ENCODE data around the gene DHRS3. TPM values are rescaled to one million over a fixed set of nuclear protein-coding genes. Genes with fewer than 3 reads are reported as not detected.

The DHRS3 gene
- total and polyA plus RNA-seq, 2 donors (not counting 1 experiment from before 2014, with no cell fraction given), result 0.37 TPM

DNA sequence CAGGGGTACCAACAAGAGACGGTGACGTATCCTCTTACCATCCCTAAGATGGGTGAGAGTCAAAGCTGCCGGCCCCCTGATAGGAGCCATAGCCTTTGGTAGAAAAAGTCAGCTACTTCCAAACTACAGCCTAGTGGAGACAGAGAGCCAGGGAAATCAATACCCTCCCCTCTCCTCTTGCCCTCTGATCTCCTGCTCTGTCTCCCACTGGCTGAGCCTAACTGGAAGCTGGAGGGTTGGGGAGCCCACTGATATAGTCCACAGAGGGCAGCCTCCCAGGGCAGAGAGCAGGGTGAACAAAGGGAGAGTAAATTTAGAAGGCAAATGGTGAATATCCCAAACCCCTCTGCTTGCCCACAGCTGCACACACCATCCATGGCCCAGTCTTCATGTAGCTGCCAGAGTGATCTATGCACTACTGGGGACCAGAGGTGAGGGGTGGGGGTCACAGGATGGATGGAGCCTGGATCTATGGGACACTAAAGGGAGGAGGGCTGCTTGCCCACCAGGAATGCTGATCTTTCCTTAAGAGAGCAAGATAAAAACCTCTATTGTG is 80.0 kb downstream of the DHRS3 start:
- Histone ChIP-seq H3K4me1 (ENCODE audit: control insufficient read depth in 2 of 2, insufficient read depth in 2 of 2, low read length in 2 of 2) (no peaks in the 10 kb centered on the region), H3K79me2 (ENCODE audit: control insufficient read depth, insufficient read depth, low read length) (no peaks in the 10 kb centered on the region), H3K9ac (ENCODE audit: low read length) (no peak overlapping the region), H3K27me3 (replicated peaks in 1 of 4; ENCODE audit: control extremely low read depth in 1 of 4, control insufficient read depth in 3 of 4, insufficient read depth in 4 of 4, low read length in 3 of 4) (peaks cover 0 to 7% (median 0%) of the 10 kb centered on the region in 4 experiments), H4K20me1 (ENCODE audit: control insufficient read depth, insufficient read depth, low read length, poor library complexity, severe bottlenecking) (no peaks in the 10 kb centered on the region), H2AFZ (ENCODE audit: insufficient read depth, low read depth, low read length, poor library complexity, severe bottlenecking) (no peak overlapping the region), H3K9me3 (ENCODE audit: control extremely low read depth in 1 of 3, control insufficient read depth in 2 of 3, insufficient read depth in 1 of 3, low read length in 2 of 3) (peaks cover 0 to 14% (median 6%) of the 10 kb centered on the region in 3 donors), H3K4me3 (ENCODE audit: control extremely low read depth in 1 of 5, extremely low read depth in 1 of 5, insufficient read depth in 1 of 5, low read depth in 2 of 5, low read length in 4 of 5) (no peak overlapping the region), H3K4me2 (replicated peaks; ENCODE audit: low read depth, low read length, poor library complexity, severe bottlenecking) (no peak overlapping the region), H3K27ac (ENCODE audit: low read length in 2 of 2) (no peak overlapping the region), H3K36me3 (replicated peaks in 1 of 2; ENCODE audit: control extremely low read depth in 1 of 2, control insufficient read depth in 1 of 2, extremely low read depth in 1 of 2, insufficient read depth in 2 of 2, low read length in 1 of 2) (no peaks in the 10 kb centered on the region)
- POLR2A ChIA-PET, result no interaction called here
- H3K27me3 Mint-ChIP-seq, result peaks cover 12% of the 10 kb centered on the region
- H3K4me3 Mint-ChIP-seq, result no peak overlapping the region
- intact Hi-C loops (cut with micrococcal nuclease), result no loop called here
- DNase-seq, result no peak
- CTCF ChIA-PET, result no interaction called here
- WGBS (ENCODE audit: insufficient coverage), result 88% methylated on average over 1 of the region's 3 CpGs
- ATAC-seq (ENCODE audit: low read depth), result no peak
- no peak overlapping the region for H3K27ac Mint-ChIP-seq
- TF ChIP-seq, protein P1, sequence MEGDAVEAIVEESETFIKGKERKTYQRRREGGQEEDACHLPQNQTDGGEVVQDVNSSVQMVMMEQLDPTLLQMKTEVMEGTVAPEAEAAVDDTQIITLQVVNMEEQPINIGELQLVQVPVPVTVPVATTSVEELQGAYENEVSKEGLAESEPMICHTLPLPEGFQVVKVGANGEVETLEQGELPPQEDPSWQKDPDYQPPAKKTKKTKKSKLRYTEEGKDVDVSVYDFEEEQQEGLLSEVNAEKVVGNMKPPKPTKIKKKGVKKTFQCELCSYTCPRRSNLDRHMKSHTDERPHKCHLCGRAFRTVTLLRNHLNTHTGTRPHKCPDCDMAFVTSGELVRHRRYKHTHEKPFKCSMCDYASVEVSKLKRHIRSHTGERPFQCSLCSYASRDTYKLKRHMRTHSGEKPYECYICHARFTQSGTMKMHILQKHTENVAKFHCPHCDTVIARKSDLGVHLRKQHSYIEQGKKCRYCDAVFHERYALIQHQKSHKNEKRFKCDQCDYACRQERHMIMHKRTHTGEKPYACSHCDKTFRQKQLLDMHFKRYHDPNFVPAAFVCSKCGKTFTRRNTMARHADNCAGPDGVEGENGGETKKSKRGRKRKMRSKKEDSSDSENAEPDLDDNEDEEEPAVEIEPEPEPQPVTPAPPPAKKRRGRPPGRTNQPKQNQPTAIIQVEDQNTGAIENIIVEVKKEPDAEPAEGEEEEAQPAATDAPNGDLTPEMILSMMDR (IDR thresholded peaks at IDR 0.05), result no peak
- TF ChIP-seq EZH2 (IDR thresholded peaks at IDR 0.05; ENCODE audit: borderline replicate concordance, insufficient read depth, low read depth, low read length, poor library complexity, severe bottlenecking), result no peak
- H3K4me1 Mint-ChIP-seq, result no peaks in the 10 kb centered on the region
- peaks cover 12% of the 10 kb centered on the region for H3K9me3 Mint-ChIP-seq (ENCODE audit: insufficient read depth)

DNA sequence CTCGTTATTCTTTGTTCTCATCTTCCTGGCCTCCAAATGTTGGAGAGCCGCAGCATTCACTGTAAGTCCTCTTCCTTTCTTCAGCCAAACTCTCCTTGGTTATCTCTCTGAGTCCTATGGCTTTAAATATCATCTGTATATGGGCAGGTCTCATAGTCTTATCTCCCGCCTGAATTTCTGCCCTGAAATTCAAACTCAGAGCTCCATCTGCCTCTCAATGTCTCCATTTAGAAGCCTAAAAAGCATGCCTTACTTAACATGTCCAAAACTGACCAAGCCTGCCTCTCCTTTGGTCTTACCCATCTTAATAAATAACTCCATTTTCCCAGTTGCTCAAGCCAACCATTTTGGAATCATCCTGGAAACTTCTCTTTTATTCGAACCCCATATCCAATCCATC is 80.7 kb downstream of the DHRS3 start:
- Histone ChIP-seq H3K27ac (ENCODE audit: low read length in 2 of 2) (no peak overlapping the region), H3K36me3 (replicated peaks in 1 of 2; ENCODE audit: control extremely low read depth in 1 of 2, control insufficient read depth in 1 of 2, extremely low read depth in 1 of 2, insufficient read depth in 2 of 2, low read length in 1 of 2) (no peaks in the 10 kb centered on the region), H3K4me3 (ENCODE audit: control extremely low read depth in 1 of 5, extremely low read depth in 1 of 5, insufficient read depth in 1 of 5, low read depth in 2 of 5, low read length in 4 of 5) (no peak overlapping the region), H3K27me3 (replicated peaks in 1 of 4; ENCODE audit: control extremely low read depth in 1 of 4, control insufficient read depth in 3 of 4, insufficient read depth in 4 of 4, low read length in 3 of 4) (peaks cover 0 to 7% (median 0%) of the 10 kb centered on the region in 4 experiments), H3K9ac (ENCODE audit: low read length) (no peak overlapping the region), H3K4me2 (replicated peaks; ENCODE audit: low read depth, low read length, poor library complexity, severe bottlenecking) (no peak overlapping the region), H2AFZ (ENCODE audit: insufficient read depth, low read depth, low read length, poor library complexity, severe bottlenecking) (no peak overlapping the region), H3K9me3 (ENCODE audit: control extremely low read depth in 1 of 3, control insufficient read depth in 2 of 3, insufficient read depth in 1 of 3, low read length in 2 of 3) (peaks cover 0 to 14% (median 6%) of the 10 kb centered on the region in 3 donors), H4K20me1 (ENCODE audit: control insufficient read depth, insufficient read depth, low read length, poor library complexity, severe bottlenecking) (no peaks in the 10 kb centered on the region), H3K79me2 (ENCODE audit: control insufficient read depth, insufficient read depth, low read length) (no peaks in the 10 kb centered on the region), H3K4me1 (ENCODE audit: control insufficient read depth in 2 of 2, insufficient read depth in 2 of 2, low read length in 2 of 2) (no peaks in the 10 kb centered on the region)
- no peak for TF ChIP-seq EZH2 (IDR thresholded peaks at IDR 0.05; ENCODE audit: borderline replicate concordance, insufficient read depth, low read depth, low read length, poor library complexity, severe bottlenecking)
- TF ChIP-seq, protein P1 (IDR thresholded peaks at IDR 0.05), result no peak
- Mint-ChIP-seq H3K4me3 (no peak overlapping the region), H3K27me3 (peaks cover 9% of the 10 kb centered on the region), H3K27ac (no peak overlapping the region), H3K4me1 (no peaks in the 10 kb centered on the region), H3K9me3 (ENCODE audit: insufficient read depth) (peaks cover 12% of the 10 kb centered on the region)
- intact Hi-C loops (cut with micrococcal nuclease), result no loop called here
- WGBS (ENCODE audit: insufficient coverage), result 100% methylated on average over 2 of the region's 4 CpGs
- ChIA-PET CTCF (no interaction called here), POLR2A (no interaction called here)
- DNase-seq (no peak), ATAC-seq (ENCODE audit: low read depth) (no peak)

Measured in B cell (primary cell).